ENCODE results near the gene PNPLA5.

Gene PNPLA5

GRCh38 chr22:43859176-43859575, 32.6 kb downstream of the PNPLA5 start:
- Mint-ChIP-seq H3K27me3 (ENCODE audit: low read depth) (peaks cover 31% of the 10 kb centered on the region), H3K27ac (no peak overlapping the region), H3K4me3 (no peak overlapping the region), H3K4me1 (ENCODE audit: low read depth) (no peaks in the 10 kb centered on the region), H3K36me3 (ENCODE audit: low read depth) (no peaks in the 10 kb centered on the region), H3K9me3 (peaks cover 4% of the 10 kb centered on the region)

- H3K4me1 Mint-ChIP-seq (ENCODE audit: low read depth): no peaks in the 10 kb centered on the region
- no peak overlapping the region for H3K27ac Mint-ChIP-seq
- peaks cover 22% of the 10 kb centered on the region for H3K27me3 Mint-ChIP-seq (ENCODE audit: low read depth)
- no peak overlapping the region for H3K4me3 Mint-ChIP-seq
- H3K36me3 Mint-ChIP-seq (ENCODE audit: low read depth): no peaks in the 10 kb centered on the region
- peaks cover 4% of the 10 kb centered on the region for H3K9me3 Mint-ChIP-seq
Observed at GRCh38 chr22:43858156-43858895, 33.5 kb downstream of the PNPLA5 start.

- H3K4me3 Mint-ChIP-seq: no peak overlapping the region
- no peaks in the 10 kb centered on the region for H3K36me3 Mint-ChIP-seq (ENCODE audit: low read depth)
- H3K4me1 Mint-ChIP-seq (ENCODE audit: low read depth): no peaks in the 10 kb centered on the region
- H3K9me3 Mint-ChIP-seq: peaks cover 4% of the 10 kb centered on the region
- no peak overlapping the region for H3K27ac Mint-ChIP-seq
- peaks cover 14% of the 10 kb centered on the region for H3K27me3 Mint-ChIP-seq (ENCODE audit: low read depth)
Observed at GRCh38 chr22:43857367-43857766, 34.4 kb downstream of the PNPLA5 start.

GRCh38 chr22:43855431-43855830, 36.4 kb downstream of the PNPLA5 start:
- H3K4me3 Mint-ChIP-seq: no peak overlapping the region
- no peak overlapping the region for H3K27ac Mint-ChIP-seq
- H3K9me3 Mint-ChIP-seq: peaks cover 4% of the 10 kb centered on the region
- no peaks in the 10 kb centered on the region for H3K4me1 Mint-ChIP-seq (ENCODE audit: low read depth)
- H3K27me3 Mint-ChIP-seq (ENCODE audit: low read depth): peaks cover 4% of the 10 kb centered on the region
- no peaks in the 10 kb centered on the region for H3K36me3 Mint-ChIP-seq (ENCODE audit: low read depth)

- Mint-ChIP-seq H3K9me3 (peaks cover 4% of the 10 kb centered on the region), H3K27me3 (ENCODE audit: low read depth) (peaks cover 4% of the 10 kb centered on the region), H3K27ac (no peak overlapping the region), H3K36me3 (ENCODE audit: low read depth) (no peaks in the 10 kb centered on the region), H3K4me3 (no peak overlapping the region), H3K4me1 (ENCODE audit: low read depth) (no peaks in the 10 kb centered on the region)
Observed at GRCh38 chr22:43854786-43855271, 37.0 kb downstream of the PNPLA5 start.

GRCh38 chr22:43854121-43854785, 37.6 kb downstream of the PNPLA5 start:
- peaks cover 4% of the 10 kb centered on the region for H3K9me3 Mint-ChIP-seq
- H3K36me3 Mint-ChIP-seq (ENCODE audit: low read depth): no peaks in the 10 kb centered on the region
- peaks cover 4% of the 10 kb centered on the region for H3K27me3 Mint-ChIP-seq (ENCODE audit: low read depth)
- no peaks in the 10 kb centered on the region for H3K4me1 Mint-ChIP-seq (ENCODE audit: low read depth)
- no peak overlapping the region for H3K4me3 Mint-ChIP-seq
- H3K27ac Mint-ChIP-seq: no peak overlapping the region

- H3K36me3 Mint-ChIP-seq (ENCODE audit: low read depth): no peaks in the 10 kb centered on the region
- H3K27me3 Mint-ChIP-seq (ENCODE audit: low read depth): peaks cover 4% of the 10 kb centered on the region
- peaks cover 4% of the 10 kb centered on the region for H3K9me3 Mint-ChIP-seq
- no peak overlapping the region for H3K4me3 Mint-ChIP-seq
- no peak overlapping the region for H3K27ac Mint-ChIP-seq
- no peaks in the 10 kb centered on the region for H3K4me1 Mint-ChIP-seq (ENCODE audit: low read depth)
Observed at GRCh38 chr22:43853328-43853931, 38.4 kb downstream of the PNPLA5 start.

GRCh38 chr22:43852573-43853327, 39.1 kb downstream of the PNPLA5 start:
- Mint-ChIP-seq H3K9me3 (peaks cover 4% of the 10 kb centered on the region), H3K36me3 (ENCODE audit: low read depth) (no peaks in the 10 kb centered on the region), H3K4me1 (ENCODE audit: low read depth) (no peaks in the 10 kb centered on the region), H3K4me3 (no peak overlapping the region), H3K27ac (no peak overlapping the region), H3K27me3 (ENCODE audit: low read depth) (peaks cover 4% of the 10 kb centered on the region)

- no peaks in the 10 kb centered on the region for H3K36me3 Mint-ChIP-seq (ENCODE audit: low read depth)
- peaks cover 2% of the 10 kb centered on the region for H3K27me3 Mint-ChIP-seq (ENCODE audit: low read depth)
Observed at GRCh38 chr22:43851979-43852307, 39.9 kb downstream of the PNPLA5 start.

GRCh38 chr22:43851058-43851978, 40.5 kb downstream of the PNPLA5 start:
- Mint-ChIP-seq H3K36me3 (ENCODE audit: low read depth) (no peaks in the 10 kb centered on the region), H3K4me3 (no peak overlapping the region), H3K4me1 (ENCODE audit: low read depth) (no peaks in the 10 kb centered on the region), H3K9me3 (no peaks in the 10 kb centered on the region), H3K27me3 (ENCODE audit: low read depth) (no peaks in the 10 kb centered on the region), H3K27ac (no peak overlapping the region)

More at GRCh38 chr22:43851979-43852307, 39.9 kb downstream of the PNPLA5 start:
- Mint-ChIP-seq H3K9me3 (peaks cover 3% of the 10 kb centered on the region), H3K4me3 (no peak overlapping the region), H3K27ac (no peak overlapping the region), H3K4me1 (ENCODE audit: low read depth) (no peaks in the 10 kb centered on the region)

GRCh38 chr22:43850529-43850928, 41.3 kb downstream of the PNPLA5 start:
- no peaks in the 10 kb centered on the region for H3K27me3 Mint-ChIP-seq (ENCODE audit: low read depth)

GRCh38 chr22:43849731-43850130, 42.1 kb downstream of the PNPLA5 start:
- Mint-ChIP-seq H3K27me3 (ENCODE audit: low read depth) (no peaks in the 10 kb centered on the region), H3K27ac (no peak overlapping the region), H3K36me3 (ENCODE audit: low read depth) (no peaks in the 10 kb centered on the region), H3K9me3 (no peaks in the 10 kb centered on the region), H3K4me3 (no peak overlapping the region), H3K4me1 (ENCODE audit: low read depth) (no peaks in the 10 kb centered on the region)

More at GRCh38 chr22:43850529-43850928, 41.3 kb downstream of the PNPLA5 start:
- no peak overlapping the region for H3K4me3 Mint-ChIP-seq
- no peaks in the 10 kb centered on the region for H3K4me1 Mint-ChIP-seq (ENCODE audit: low read depth)
- no peak overlapping the region for H3K27ac Mint-ChIP-seq
- H3K36me3 Mint-ChIP-seq (ENCODE audit: low read depth): no peaks in the 10 kb centered on the region
- no peaks in the 10 kb centered on the region for H3K9me3 Mint-ChIP-seq

GRCh38 chr22:43848366-43849171, 43.2 kb downstream of the PNPLA5 start:
- no peak overlapping the region for H3K27ac Mint-ChIP-seq
- no peaks in the 10 kb centered on the region for H3K36me3 Mint-ChIP-seq (ENCODE audit: low read depth)
- no peaks in the 10 kb centered on the region for H3K9me3 Mint-ChIP-seq
- H3K4me1 Mint-ChIP-seq (ENCODE audit: low read depth): no peaks in the 10 kb centered on the region
- H3K27me3 Mint-ChIP-seq (ENCODE audit: low read depth): no peaks in the 10 kb centered on the region
- no peak overlapping the region for H3K4me3 Mint-ChIP-seq

Measured in T-helper 1 cell treated with Interleukin-12 subunit alpha and Interleukin-12 subunit beta and Interleukin-4 antibody, amounts not matched to agents 30 μg/mL and 1 μg/mL, for 36 hours (primary cell).